WTC11 (cell line): Measurements from ENCODE around the gene GSG1L. TPM values are rescaled to one million over a fixed set of nuclear protein-coding genes. Genes with fewer than 3 reads are reported as not detected.
A peak's percentile ranks its signal among the peaks of the same experiment; 100 is the strongest.

Source experiments
- ATAC-seq: fragments of 200-7000 bp; cut with Tn5 transposase; 2 replicates; pipeline ENCODE4 v1.10.0; 2021; ENCODE audit warnings: mild to moderate bottlenecking, moderate library complexity
- CTCF ChIA-PET: fragments of 300-600 bp; sonication (Branson Sonifier 250); formaldehyde crosslinking; loops from one replicate; lab custom pipeline; 2021; ENCODE audit warnings: antibody characterized with exemption; lab: Charles Lee
- POLR2A ChIA-PET: fragments of 350-600 bp; sonication (Branson Sonifier 250); formaldehyde crosslinking; loops from one replicate; lab custom pipeline; 2021; ENCODE audit warnings: antibody characterized with exemption; lab: Charles Lee
- DNase-seq: peaks from one replicate; pipeline ENCODE4 v3.0.0; 2021; ENCODE audit warnings: low spot score
- H3K27ac Mint-ChIP-seq: 2 replicates; pipeline ENCODE4 v1.8.0; 2021; ENCODE audit warnings: mixed read lengths
- H3K27me3 Mint-ChIP-seq: 2 replicates; pipeline ENCODE4 v1.8.0; 2021; ENCODE audit warnings: low read depth, mild to moderate bottlenecking, moderate library complexity, mixed read lengths
- H3K36me3 Mint-ChIP-seq: 2 replicates; pipeline ENCODE4 v1.8.0; 2021; ENCODE audit warnings: mixed read lengths
- H3K4me1 Mint-ChIP-seq: 2 replicates; pipeline ENCODE4 v1.8.0; 2022; ENCODE audit warnings: mixed read lengths
- H3K4me3 Mint-ChIP-seq: 2 replicates; pipeline ENCODE4 v1.8.0; 2021; ENCODE audit warnings: mild to moderate bottlenecking, moderate library complexity, mixed read lengths
- H3K9me3 Mint-ChIP-seq: 2 replicates; pipeline ENCODE4 v1.8.0; 2021; ENCODE audit warnings: mixed read lengths
- CBFB ChIP-seq: sonication (generic); formaldehyde crosslinking; IDR thresholded peaks from 2 replicates; pipeline ENCODE4 v1.8.1; 2022; ENCODE audit warnings: mild to moderate bottlenecking, low read depth, missing genetic modification reagents
- CREM ChIP-seq: sonication (generic); formaldehyde crosslinking; IDR thresholded peaks from 2 replicates; pipeline ENCODE4 v1.8.1; 2022; ENCODE audit warnings: mild to moderate bottlenecking, missing genetic modification reagents, moderate library complexity
- JAZF1 ChIP-seq: fragments of 250-450 bp; sonication (Bioruptor Pico); IDR thresholded peaks from 2 replicates; pipeline ENCODE4 v1.9.0; 2021; ENCODE audit warnings: moderate library complexity, mild to moderate bottlenecking, inconsistent platforms
- JUN ChIP-seq: sonication (generic); formaldehyde crosslinking; IDR thresholded peaks from 2 replicates; pipeline ENCODE4 v1.8.0; 2023; ENCODE audit warnings: mild to moderate bottlenecking, missing genetic modification reagents
- MYBL2 ChIP-seq: sonication (generic); formaldehyde crosslinking; IDR thresholded peaks from 2 replicates; pipeline ENCODE4 v1.8.1; 2023; ENCODE audit warnings: mild to moderate bottlenecking, moderate library complexity, missing genetic modification reagents
- NFATC4 ChIP-seq: fragments of 250-450 bp; sonication (Bioruptor Pico); IDR thresholded peaks from 2 replicates; pipeline ENCODE4 v1.9.0; 2021; ENCODE audit warnings: mild to moderate bottlenecking
- NR2C2 ChIP-seq: sonication (generic); formaldehyde crosslinking; IDR thresholded peaks from 2 replicates; pipeline ENCODE4 v1.8.0; 2022; ENCODE audit warnings: mild to moderate bottlenecking, missing genetic modification reagents
- SMAD4 ChIP-seq: sonication (generic); formaldehyde crosslinking; IDR thresholded peaks from 2 replicates; pipeline ENCODE4 v1.8.0; 2022; ENCODE audit warnings: mild to moderate bottlenecking, missing genetic modification reagents
- SOX15 ChIP-seq: fragments of 250-450 bp; sonication (Bioruptor Pico); IDR thresholded peaks from 2 replicates; pipeline ENCODE4 v1.9.0; 2021; ENCODE audit warnings: mild to moderate bottlenecking
- TEAD1 ChIP-seq: sonication (generic); formaldehyde crosslinking; IDR thresholded peaks from 2 replicates; pipeline ENCODE4 v1.8.0; 2022; ENCODE audit warnings: mild to moderate bottlenecking, missing genetic modification reagents
- TEAD4 ChIP-seq: sonication (generic); formaldehyde crosslinking; IDR thresholded peaks from 2 replicates; pipeline ENCODE4 v1.8.0; 2022; ENCODE audit warnings: mild to moderate bottlenecking, missing genetic modification reagents
- ZNF138 ChIP-seq: sonication (generic); formaldehyde crosslinking; conservative IDR thresholded peaks from 2 replicates; pipeline ENCODE4 v1.8.1; 2022; ENCODE audit warnings: mild to moderate bottlenecking, moderate library complexity, missing genetic modification reagents
- ZNF263 ChIP-seq: sonication (generic); formaldehyde crosslinking; IDR thresholded peaks from 2 replicates; pipeline ENCODE4 v1.8.1; 2022; ENCODE audit warnings: low read depth, mild to moderate bottlenecking, moderate library complexity, missing genetic modification reagents
- ZNF317 ChIP-seq: sonication (generic); formaldehyde crosslinking; IDR thresholded peaks from 2 replicates; pipeline ENCODE4 v1.8.1; 2023; ENCODE audit warnings: low read depth, mild to moderate bottlenecking, moderate library complexity, missing genetic modification reagents, borderline replicate concordance
- total RNA-seq: library from RNA; stranded (reverse); gene quantifications from 3 replicates; pipeline ENCODE4 v1.2.3, GENCODE V29; 2021
- TF ChIP-seq, protein P1 (sequence below): sonication (generic); formaldehyde crosslinking; IDR thresholded peaks from 2 replicates; pipeline ENCODE4 v1.8.1; 2023; ENCODE audit warnings: mild to moderate bottlenecking, missing genetic modification reagents, borderline replicate concordance
- TF ChIP-seq, protein P2 (sequence below): sonication (generic); formaldehyde crosslinking; IDR thresholded peaks from 2 replicates; pipeline ENCODE4 v1.8.0; 2023; ENCODE audit warnings: mild to moderate bottlenecking, missing genetic modification reagents
- TF ChIP-seq, protein P3 (sequence below): sonication (generic); formaldehyde crosslinking; IDR thresholded peaks from 2 replicates; pipeline ENCODE4 v1.8.1; 2022; ENCODE audit warnings: mild to moderate bottlenecking, moderate library complexity, missing genetic modification reagents
- TF ChIP-seq, protein P4 (sequence below): sonication (generic); formaldehyde crosslinking; IDR thresholded peaks from 2 replicates; pipeline ENCODE4 v1.8.1; 2023; ENCODE audit warnings: mild to moderate bottlenecking, moderate library complexity, missing genetic modification reagents
- TF ChIP-seq, protein P5 (sequence below): sonication (generic); formaldehyde crosslinking; IDR thresholded peaks from 2 replicates; pipeline ENCODE4 v1.8.0; 2022; ENCODE audit warnings: mild to moderate bottlenecking, missing genetic modification reagents
- TF ChIP-seq, protein P6 (sequence below): sonication (generic); formaldehyde crosslinking; IDR thresholded peaks from 2 replicates; pipeline ENCODE4 v1.8.1; 2022; ENCODE audit warnings: low read depth, mild to moderate bottlenecking, moderate library complexity, missing genetic modification reagents, borderline replicate concordance
- TF ChIP-seq, protein P7 (sequence below): fragments of 250-450 bp; sonication (Bioruptor Pico); IDR thresholded peaks from 2 replicates; pipeline ENCODE4 v2.1.2; 2022; ENCODE audit warnings: mild to moderate bottlenecking, moderate library complexity

Gene GSG1L
- total RNA-seq, 1 experiment from 2014 or later, result 0.28 TPM

DNA sequence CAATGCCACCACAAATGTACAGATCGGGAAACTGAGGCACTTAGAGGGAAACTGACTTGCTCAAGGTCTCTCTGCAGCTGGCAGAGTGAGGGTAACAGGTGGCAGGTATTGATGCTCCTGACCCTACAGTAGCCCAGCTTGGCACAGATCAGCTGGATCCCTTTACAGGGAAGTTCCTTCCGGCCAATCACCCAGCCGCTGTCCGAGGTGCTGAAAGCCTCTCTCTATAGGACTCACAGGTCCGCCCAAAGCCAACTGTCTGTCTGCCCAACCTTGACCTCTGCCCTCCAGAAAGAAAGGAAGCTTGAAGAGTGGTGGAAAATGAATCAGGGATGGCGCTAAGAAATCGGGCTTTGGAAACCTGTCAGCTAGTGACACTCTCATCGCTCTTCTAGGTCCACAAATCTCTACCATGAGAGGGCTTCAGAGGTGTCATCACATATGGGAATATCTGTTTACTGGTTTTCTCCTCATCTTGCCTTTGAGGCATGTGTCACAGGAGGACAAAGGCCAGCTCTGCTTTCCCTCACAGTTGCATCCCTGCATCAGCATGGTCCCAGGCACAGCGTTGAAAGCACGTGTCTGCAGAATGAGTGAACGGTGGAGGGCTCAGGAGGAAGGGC, 267.4 kb downstream of the GSG1L start (continued):
- TF ChIP-seq, protein P1, sequence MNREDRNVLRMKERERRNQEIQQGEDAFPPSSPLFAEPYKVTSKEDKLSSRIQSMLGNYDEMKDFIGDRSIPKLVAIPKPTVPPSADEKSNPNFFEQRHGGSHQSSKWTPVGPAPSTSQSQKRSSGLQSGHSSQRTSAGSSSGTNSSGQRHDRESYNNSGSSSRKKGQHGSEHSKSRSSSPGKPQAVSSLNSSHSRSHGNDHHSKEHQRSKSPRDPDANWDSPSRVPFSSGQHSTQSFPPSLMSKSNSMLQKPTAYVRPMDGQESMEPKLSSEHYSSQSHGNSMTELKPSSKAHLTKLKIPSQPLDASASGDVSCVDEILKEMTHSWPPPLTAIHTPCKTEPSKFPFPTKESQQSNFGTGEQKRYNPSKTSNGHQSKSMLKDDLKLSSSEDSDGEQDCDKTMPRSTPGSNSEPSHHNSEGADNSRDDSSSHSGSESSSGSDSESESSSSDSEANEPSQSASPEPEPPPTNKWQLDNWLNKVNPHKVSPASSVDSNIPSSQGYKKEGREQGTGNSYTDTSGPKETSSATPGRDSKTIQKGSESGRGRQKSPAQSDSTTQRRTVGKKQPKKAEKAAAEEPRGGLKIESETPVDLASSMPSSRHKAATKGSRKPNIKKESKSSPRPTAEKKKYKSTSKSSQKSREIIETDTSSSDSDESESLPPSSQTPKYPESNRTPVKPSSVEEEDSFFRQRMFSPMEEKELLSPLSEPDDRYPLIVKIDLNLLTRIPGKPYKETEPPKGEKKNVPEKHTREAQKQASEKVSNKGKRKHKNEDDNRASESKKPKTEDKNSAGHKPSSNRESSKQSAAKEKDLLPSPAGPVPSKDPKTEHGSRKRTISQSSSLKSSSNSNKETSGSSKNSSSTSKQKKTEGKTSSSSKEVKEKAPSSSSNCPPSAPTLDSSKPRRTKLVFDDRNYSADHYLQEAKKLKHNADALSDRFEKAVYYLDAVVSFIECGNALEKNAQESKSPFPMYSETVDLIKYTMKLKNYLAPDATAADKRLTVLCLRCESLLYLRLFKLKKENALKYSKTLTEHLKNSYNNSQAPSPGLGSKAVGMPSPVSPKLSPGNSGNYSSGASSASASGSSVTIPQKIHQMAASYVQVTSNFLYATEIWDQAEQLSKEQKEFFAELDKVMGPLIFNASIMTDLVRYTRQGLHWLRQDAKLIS, result no peak
- no peak for TF ChIP-seq NR2C2 (CRISPR knock-in tag)
- TF ChIP-seq CBFB (CRISPR knock-in tag), result no peak
- no peak for TF ChIP-seq ZNF317 (CRISPR knock-in tag)
- no peak for TF ChIP-seq JAZF1 (CRISPR knock-in tag)
- TF ChIP-seq, protein P2, sequence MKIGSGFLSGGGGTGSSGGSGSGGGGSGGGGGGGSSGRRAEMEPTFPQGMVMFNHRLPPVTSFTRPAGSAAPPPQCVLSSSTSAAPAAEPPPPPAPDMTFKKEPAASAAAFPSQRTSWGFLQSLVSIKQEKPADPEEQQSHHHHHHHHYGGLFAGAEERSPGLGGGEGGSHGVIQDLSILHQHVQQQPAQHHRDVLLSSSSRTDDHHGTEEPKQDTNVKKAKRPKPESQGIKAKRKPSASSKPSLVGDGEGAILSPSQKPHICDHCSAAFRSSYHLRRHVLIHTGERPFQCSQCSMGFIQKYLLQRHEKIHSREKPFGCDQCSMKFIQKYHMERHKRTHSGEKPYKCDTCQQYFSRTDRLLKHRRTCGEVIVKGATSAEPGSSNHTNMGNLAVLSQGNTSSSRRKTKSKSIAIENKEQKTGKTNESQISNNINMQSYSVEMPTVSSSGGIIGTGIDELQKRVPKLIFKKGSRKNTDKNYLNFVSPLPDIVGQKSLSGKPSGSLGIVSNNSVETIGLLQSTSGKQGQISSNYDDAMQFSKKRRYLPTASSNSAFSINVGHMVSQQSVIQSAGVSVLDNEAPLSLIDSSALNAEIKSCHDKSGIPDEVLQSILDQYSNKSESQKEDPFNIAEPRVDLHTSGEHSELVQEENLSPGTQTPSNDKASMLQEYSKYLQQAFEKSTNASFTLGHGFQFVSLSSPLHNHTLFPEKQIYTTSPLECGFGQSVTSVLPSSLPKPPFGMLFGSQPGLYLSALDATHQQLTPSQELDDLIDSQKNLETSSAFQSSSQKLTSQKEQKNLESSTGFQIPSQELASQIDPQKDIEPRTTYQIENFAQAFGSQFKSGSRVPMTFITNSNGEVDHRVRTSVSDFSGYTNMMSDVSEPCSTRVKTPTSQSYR (CRISPR knock-in tag), result no peak
- TF ChIP-seq, protein P3, sequence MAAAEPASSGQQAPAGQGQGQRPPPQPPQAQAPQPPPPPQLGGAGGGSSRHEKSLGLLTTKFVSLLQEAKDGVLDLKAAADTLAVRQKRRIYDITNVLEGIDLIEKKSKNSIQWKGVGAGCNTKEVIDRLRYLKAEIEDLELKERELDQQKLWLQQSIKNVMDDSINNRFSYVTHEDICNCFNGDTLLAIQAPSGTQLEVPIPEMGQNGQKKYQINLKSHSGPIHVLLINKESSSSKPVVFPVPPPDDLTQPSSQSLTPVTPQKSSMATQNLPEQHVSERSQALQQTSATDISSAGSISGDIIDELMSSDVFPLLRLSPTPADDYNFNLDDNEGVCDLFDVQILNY (CRISPR knock-in tag), result no peak
- peak; percentile 60; the same call in 1 of the 2 replicates for TF ChIP-seq SMAD4 (CRISPR knock-in tag)
- TF ChIP-seq MYBL2 (CRISPR knock-in tag), result 0 out of 2 replicates have a peak, but pooled peaks have one; percentile 42
- TF ChIP-seq TEAD4, result 0 out of 2 replicates have a peak, but pooled peaks have one; percentile 58
- 0 out of 2 replicates have a peak, but pooled peaks have one; percentile 73 for TF ChIP-seq JUN (CRISPR knock-in tag)
- TF ChIP-seq, protein P4, sequence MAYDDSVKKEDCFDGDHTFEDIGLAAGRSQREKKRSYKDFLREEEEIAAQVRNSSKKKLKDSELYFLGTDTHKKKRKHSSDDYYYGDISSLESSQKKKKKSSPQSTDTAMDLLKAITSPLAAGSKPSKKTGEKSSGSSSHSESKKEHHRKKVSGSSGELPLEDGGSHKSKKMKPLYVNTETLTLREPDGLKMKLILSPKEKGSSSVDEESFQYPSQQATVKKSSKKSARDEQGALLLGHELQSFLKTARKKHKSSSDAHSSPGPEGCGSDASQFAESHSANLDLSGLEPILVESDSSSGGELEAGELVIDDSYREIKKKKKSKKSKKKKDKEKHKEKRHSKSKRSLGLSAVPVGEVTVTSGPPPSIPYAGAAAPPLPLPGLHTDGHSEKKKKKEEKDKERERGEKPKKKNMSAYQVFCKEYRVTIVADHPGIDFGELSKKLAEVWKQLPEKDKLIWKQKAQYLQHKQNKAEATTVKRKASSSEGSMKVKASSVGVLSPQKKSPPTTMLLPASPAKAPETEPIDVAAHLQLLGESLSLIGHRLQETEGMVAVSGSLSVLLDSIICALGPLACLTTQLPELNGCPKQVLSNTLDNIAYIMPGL (CRISPR knock-in tag), result no peak
- TF ChIP-seq, protein P5, sequence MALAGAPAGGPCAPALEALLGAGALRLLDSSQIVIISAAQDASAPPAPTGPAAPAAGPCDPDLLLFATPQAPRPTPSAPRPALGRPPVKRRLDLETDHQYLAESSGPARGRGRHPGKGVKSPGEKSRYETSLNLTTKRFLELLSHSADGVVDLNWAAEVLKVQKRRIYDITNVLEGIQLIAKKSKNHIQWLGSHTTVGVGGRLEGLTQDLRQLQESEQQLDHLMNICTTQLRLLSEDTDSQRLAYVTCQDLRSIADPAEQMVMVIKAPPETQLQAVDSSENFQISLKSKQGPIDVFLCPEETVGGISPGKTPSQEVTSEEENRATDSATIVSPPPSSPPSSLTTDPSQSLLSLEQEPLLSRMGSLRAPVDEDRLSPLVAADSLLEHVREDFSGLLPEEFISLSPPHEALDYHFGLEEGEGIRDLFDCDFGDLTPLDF (CRISPR knock-in tag), result no peak
- TF ChIP-seq TEAD1, result peak; percentile 48; the same call in 1 of the 2 replicates

DNA sequence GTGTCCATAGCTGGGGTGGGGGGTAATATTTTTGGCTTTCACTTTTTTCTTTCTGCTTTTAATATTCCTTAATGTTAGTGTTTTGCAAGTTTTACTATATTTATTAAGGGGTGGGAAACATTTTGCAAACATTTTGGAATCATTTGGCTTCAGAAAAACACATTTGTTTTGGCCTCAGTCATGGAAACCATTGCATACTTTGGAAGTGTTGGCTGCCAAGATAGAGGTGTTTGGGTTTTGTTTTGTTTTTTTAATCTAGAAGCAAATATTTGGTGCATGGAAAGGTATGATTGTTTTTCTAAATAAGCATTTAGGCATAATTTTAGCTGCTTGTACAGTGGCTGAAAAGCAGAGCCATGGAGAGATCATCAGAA, 270.3 kb downstream of the GSG1L start:
- Mint-ChIP-seq H3K9me3 (no peaks in the 10 kb centered on the region), H3K27me3 (no peaks in the 10 kb centered on the region), H3K36me3 (no peaks in the 10 kb centered on the region), H3K27ac (no peak overlapping the region), H3K4me1 (no peaks in the 10 kb centered on the region), H3K4me3 (no peak overlapping the region)
- DNase-seq (no peak), ATAC-seq (no peak)
- CTCF ChIA-PET, result interaction anchor here (0.6 to 2.7 kb wide), 4 partner anchors 13 to 74 kb away, joined by 3 to 12 read pairs (median 4); no protein-coding TSS in a partner anchor
- TF ChIP-seq ZNF317 (CRISPR knock-in tag) (no peak), SOX15 (CRISPR knock-in tag) (no peak), ZNF263 (CRISPR knock-in tag) (no peak), NFATC4 (CRISPR knock-in tag) (no peak), CREM (CRISPR knock-in tag) (no peak), CBFB (CRISPR knock-in tag) (no peak), ZNF138 (CRISPR knock-in tag) (no peak)
- TF ChIP-seq, protein P4 (CRISPR knock-in tag), result no peak
- TF ChIP-seq, protein P6, sequence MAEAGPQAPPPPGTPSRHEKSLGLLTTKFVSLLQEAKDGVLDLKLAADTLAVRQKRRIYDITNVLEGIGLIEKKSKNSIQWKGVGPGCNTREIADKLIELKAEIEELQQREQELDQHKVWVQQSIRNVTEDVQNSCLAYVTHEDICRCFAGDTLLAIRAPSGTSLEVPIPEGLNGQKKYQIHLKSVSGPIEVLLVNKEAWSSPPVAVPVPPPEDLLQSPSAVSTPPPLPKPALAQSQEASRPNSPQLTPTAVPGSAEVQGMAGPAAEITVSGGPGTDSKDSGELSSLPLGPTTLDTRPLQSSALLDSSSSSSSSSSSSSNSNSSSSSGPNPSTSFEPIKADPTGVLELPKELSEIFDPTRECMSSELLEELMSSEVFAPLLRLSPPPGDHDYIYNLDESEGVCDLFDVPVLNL (CRISPR knock-in tag), result no peak
- TF ChIP-seq, protein P7, sequence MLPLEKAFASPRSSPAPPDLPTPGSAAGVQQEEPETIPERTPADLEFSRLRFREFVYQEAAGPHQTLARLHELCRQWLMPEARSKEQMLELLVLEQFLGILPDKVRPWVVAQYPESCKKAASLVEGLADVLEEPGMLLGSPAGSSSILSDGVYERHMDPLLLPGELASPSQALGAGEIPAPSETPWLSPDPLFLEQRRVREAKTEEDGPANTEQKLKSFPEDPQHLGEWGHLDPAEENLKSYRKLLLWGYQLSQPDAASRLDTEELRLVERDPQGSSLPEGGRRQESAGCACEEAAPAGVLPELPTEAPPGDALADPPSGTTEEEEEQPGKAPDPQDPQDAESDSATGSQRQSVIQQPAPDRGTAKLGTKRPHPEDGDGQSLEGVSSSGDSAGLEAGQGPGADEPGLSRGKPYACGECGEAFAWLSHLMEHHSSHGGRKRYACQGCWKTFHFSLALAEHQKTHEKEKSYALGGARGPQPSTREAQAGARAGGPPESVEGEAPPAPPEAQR (CRISPR knock-in tag), result no peak
- POLR2A ChIA-PET, result no interaction called here
